GM21723 (cell line): ENCODE measurements around the gene ELAVL2.

Experiments used
- ATAC-seq: cut with Tn5 transposase; IDR thresholded peaks from one replicate; pipeline ENCODE4 v1.9.1; 2021; ENCODE audit warnings: mild to moderate bottlenecking, moderate library complexity; ENCODE audit not compliant: unreplicated experiment

Gene ELAVL2

GRCh38 chr9:23774266-23774665 lies 51.8 kb downstream of the ELAVL2 start:
- no peak for ATAC-seq

GRCh38 chr9:23772385-23772783 lies 53.7 kb downstream of the ELAVL2 start:
- ATAC-seq: no peak

- no peak for ATAC-seq
Observed at GRCh38 chr9:23771746-23772384, 54.2 kb downstream of the ELAVL2 start.

- ATAC-seq: no peak
Observed at GRCh38 chr9:23769307-23769935, 56.6 kb downstream of the ELAVL2 start.

GRCh38 chr9:23768861-23769260 lies 57.2 kb downstream of the ELAVL2 start:
- ATAC-seq: no peak

- no peak for ATAC-seq
Observed at GRCh38 chr9:23766613-23767012, 59.4 kb downstream of the ELAVL2 start.

- ATAC-seq: no peak
Observed at GRCh38 chr9:23765561-23765960, 60.5 kb downstream of the ELAVL2 start.

GRCh38 chr9:23764219-23764618 lies 61.8 kb downstream of the ELAVL2 start:
- no peak for ATAC-seq

- no peak for ATAC-seq
Observed at GRCh38 chr9:23754551-23754950, 71.5 kb downstream of the ELAVL2 start.

- no peak for ATAC-seq
Observed at GRCh38 chr9:23752859-23753258, 73.2 kb downstream of the ELAVL2 start.

- no peak for ATAC-seq
Observed at GRCh38 chr9:23751633-23752032, 74.4 kb downstream of the ELAVL2 start.

GRCh38 chr9:23750808-23751207 lies 75.2 kb downstream of the ELAVL2 start:
- ATAC-seq: no peak

- no peak for ATAC-seq
Observed at GRCh38 chr9:23747088-23748075, 78.7 kb downstream of the ELAVL2 start.

- ATAC-seq: no peak
Observed at GRCh38 chr9:23746317-23746716, 79.7 kb downstream of the ELAVL2 start.

GRCh38 chr9:23743036-23743435 lies 83.0 kb downstream of the ELAVL2 start:
- no peak for ATAC-seq

- ATAC-seq: no peak
Observed at GRCh38 chr9:23741351-23741750, 84.7 kb downstream of the ELAVL2 start.

GRCh38 chr9:23740531-23740930 lies 85.5 kb downstream of the ELAVL2 start:
- no peak for ATAC-seq

GRCh38 chr9:23739753-23740152 lies 86.3 kb downstream of the ELAVL2 start:
- no peak for ATAC-seq

- no peak for ATAC-seq
Observed at GRCh38 chr9:23736293-23736692, 89.7 kb downstream of the ELAVL2 start.

- no peak for ATAC-seq
Observed at GRCh38 chr9:23733495-23734078, 92.5 kb downstream of the ELAVL2 start.

GRCh38 chr9:23731353-23731752 lies 94.7 kb downstream of the ELAVL2 start:
- ATAC-seq: no peak
